Gastroesophageal sphincter (tissue), 4 donors: ENCODE data around the gene TMEM50A. TPM values are rescaled to one million over a fixed set of nuclear protein-coding genes. Genes with fewer than 3 reads are reported as not detected.
A peak's percentile ranks its signal among the peaks of the same experiment; 100 is the strongest.
"Not testable (repeated sequence)": the region's sequence is repeated elsewhere in the genome, so short reads cannot be mapped to it uniquely, and the experiment has no call there.

Experiments
- ATAC-seq: fragments of 150-250 bp; one replicate; pipeline ENCODE4 v1.9.1; 2016; ENCODE audit warnings: mild to moderate bottlenecking, moderate library complexity
- H3K27ac ChIP-seq, 4 donors: fragments of 200-600 bp; sonication (generic) in 3 of 4; 1 replicate in 3 of 4; 2 replicates in 1 of 4; pipeline ENCODE4 v1.5.1; 2016 to 2019
- H3K27me3 ChIP-seq: fragments of 200-600 bp; sonication (generic); one replicate; pipeline ENCODE4 v1.5.1; 2019
- H3K36me3 ChIP-seq, 2 donors: fragments of 200-600 bp; sonication (generic); one replicate each; pipeline ENCODE4 v1.5.1; 2019; ENCODE audit warnings: control low read depth in 1 of 2
- H3K4me1 ChIP-seq, 3 donors: fragments of 200-600 bp; sonication (generic); 1 replicate in 2 of 3; 2 replicates in 1 of 3; pipeline ENCODE4 v1.5.1; 2016 to 2019; ENCODE audit warnings: control low read depth in 2 of 3
- H3K4me3 ChIP-seq, 2 donors: fragments of 200-600 bp; sonication (generic); one replicate each; pipeline ENCODE4 v1.5.1; 2019; ENCODE audit warnings: mild to moderate bottlenecking in 1 of 2, moderate library complexity in 1 of 2
- H3K9me3 ChIP-seq, 3 donors: fragments of 200-600 bp; sonication (generic); one replicate each; pipeline ENCODE4 v1.5.1; 2017 to 2019; ENCODE audit warnings: control low read depth in 2 of 3
- CTCF ChIP-seq, 4 experiments: fragments of 200-600 bp in 2 of 4; fragments of 450-650 bp in 2 of 4; sonication (generic) in 1 of 4; IDR thresholded peaks; one replicate each; pipeline ENCODE4 v1.5.1; 2017 to 2019; ENCODE audit warnings: antibody characterized with exemption in 4 of 4, mild to moderate bottlenecking in 2 of 4, moderate library complexity in 2 of 4
- EP300 ChIP-seq: sonication (generic); formaldehyde crosslinking; IDR thresholded peaks from one replicate; pipeline ENCODE4 v1.6.1; 2017; ENCODE audit warnings: antibody characterized with exemption, mild to moderate bottlenecking
- POLR2A ChIP-seq, 2 donors: fragments of 450-650 bp; IDR thresholded peaks; one replicate each; pipeline ENCODE4 v1.6.1; 2017; ENCODE audit warnings: antibody characterized with exemption in 2 of 2, mild to moderate bottlenecking in 2 of 2, moderate library complexity in 1 of 2
- POLR2AphosphoS5 ChIP-seq: sonication (generic); formaldehyde crosslinking; IDR thresholded peaks from one replicate; pipeline ENCODE4 v1.6.1; 2017; ENCODE audit warnings: antibody characterized with exemption
- WGBS, 2 donors: methylation state at CpG; one replicate each; pipeline ENCODE4 v1.1.5; 2018; ENCODE audit warnings: low coverage in 1 of 2; 5-methylcytosine and 5-hydroxymethylcytosine counted together
- total RNA-seq, 4 donors: library from RNA; depleted of rRNA; stranded (reverse); fragments of >200 nt; gene quantifications; one replicate each; pipeline ENCODE4 v1.1.0, GENCODE V29; 2016

The TMEM50A gene
- 100 to 1,000 TPM in 1 of 4 donors, 10 to 100 TPM in 3; 82.6 to 170 (median 88.8) TPM for total RNA-seq

DNA sequence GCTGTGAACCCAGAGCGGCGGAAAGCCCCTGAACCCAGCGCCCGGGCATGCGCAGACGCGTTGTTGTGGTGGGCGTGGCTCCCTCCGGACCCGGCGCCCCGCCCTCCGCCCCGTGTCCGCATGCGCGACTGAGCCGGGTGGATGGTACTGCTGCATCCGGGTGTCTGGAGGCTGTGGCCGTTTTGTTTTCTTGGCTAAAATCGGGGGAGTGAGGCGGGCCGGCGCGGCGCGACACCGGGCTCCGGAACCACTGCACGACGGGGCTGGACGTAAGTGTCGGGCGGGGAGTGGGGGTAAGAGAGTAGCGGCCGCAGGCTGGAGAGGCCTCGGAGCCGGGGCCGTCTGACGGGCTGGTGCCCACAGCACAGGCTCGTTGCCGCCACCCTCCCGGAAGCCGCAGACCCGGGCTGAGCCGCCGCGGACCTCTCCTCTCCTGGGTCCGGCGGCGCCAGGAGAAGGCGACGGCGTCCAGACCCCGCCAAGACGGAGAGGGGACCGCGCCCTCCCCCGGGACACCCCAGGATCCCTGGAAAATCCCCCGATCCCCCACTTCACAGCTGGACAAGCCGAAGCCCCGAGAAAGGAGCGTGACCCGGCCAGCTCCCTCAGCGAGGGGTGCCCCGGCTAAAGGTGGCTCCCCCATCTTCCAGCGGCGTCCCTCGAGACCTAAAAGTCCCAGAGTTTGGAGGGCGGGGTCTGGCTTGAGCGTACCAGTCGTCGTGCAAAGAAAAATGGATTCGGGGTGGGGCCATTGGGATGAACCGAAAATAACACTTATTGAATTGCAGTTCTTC, at the start of gene TMEM50A:
Gene TMEM50A, plus strand, starts transcription at position 147 of the 794 bp plus-strand sequence. CDS start 2,153 bp downstream, outside the sequence.
- WGBS, 2 donors = 0% methylated on average over 4 of the region's 75 CpGs; no CpG with 5 or more reads in 1 of the 2 donors
- H3K9me3 ChIP-seq = no peaks in the 10 kb centered on the region
- no peaks in the 10 kb centered on the region for H3K27me3 ChIP-seq
- no peak for TF ChIP-seq CTCF (IDR thresholded peaks at IDR 0.05)
- peak; percentile 73 to 79 for TF ChIP-seq POLR2A (IDR thresholded peaks at IDR 0.05)
- no peak for TF ChIP-seq EP300
- peak; percentile 72 for TF ChIP-seq POLR2AphosphoS5
- peak; percentile 97 for ATAC-seq
- H3K27ac ChIP-seq = peak within 1 kb of the TSS; percentile 96 to 99 (median 98)
- H3K4me1 ChIP-seq = peaks cover 5 to 30% (median 11%) of the 10 kb centered on the region in 3 donors
- H3K4me3 ChIP-seq = peak within 1 kb of the TSS; percentile 96 to 99
- peaks cover 0 to 7% of the 10 kb centered on the region in 2 donors for H3K36me3 ChIP-seq

DNA sequence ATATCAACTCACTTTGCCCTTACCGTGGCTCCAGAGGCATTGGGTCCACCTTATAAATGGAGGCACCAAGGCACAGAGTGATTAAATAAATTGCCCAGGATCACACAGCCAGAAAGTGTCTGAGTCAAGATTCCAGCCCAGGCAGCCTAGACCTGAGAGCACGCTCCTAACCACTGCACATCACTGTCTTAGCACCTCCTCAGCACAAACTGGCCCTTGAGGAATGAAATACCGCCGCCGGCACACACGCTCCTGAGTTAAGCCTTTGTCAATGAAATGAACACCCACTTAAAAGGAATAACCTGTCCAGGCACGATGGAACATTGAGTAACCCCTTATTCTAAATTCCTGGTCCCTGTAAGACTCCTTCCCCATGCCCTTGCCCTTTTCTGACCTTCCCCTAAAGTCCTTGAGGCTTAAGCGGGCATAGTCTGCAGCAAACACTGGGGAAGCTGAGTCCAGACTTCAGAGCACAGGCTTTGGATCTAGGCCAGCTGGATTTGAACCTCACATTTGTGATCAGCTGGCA, 49.5 kb upstream of the TMEM50A start:
- H3K27me3 ChIP-seq, ATAC-seq, H3K36me3 ChIP-seq, H3K4me1 ChIP-seq, H3K9me3 ChIP-seq, H3K4me3 ChIP-seq, H3K27ac ChIP-seq: not testable (repeated sequence)
- no CpG with 5 or more reads among the region's 8 CpGs for WGBS, 2 donors

DNA sequence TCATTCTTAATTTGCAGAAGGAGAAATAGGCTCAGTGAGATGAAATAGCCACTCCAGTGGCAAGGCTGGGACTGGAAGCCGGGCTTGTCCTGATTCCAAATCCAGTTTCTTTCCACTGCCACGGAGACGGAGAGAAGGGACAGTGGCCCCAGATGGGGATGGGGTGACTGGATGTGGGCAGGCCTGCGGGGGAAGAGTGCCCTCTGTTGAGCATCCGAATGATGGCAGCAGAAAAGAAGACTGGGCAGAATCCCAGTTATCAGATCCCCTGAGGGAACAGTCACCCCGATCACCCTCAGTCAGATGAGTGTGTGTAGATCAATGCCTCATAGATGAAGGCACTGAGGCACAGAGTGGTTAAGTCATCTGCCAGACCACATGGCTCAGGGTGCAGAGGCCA, 48.1 kb upstream of the TMEM50A start:
- 20% methylated on average over 1 of the region's 6 CpGs; no CpG with 5 or more reads in 1 of the 2 donors for WGBS, 2 donors
- not testable (repeated sequence) for H3K36me3 ChIP-seq, H3K4me3 ChIP-seq, ATAC-seq, H3K27ac ChIP-seq, H3K27me3 ChIP-seq, H3K9me3 ChIP-seq, H3K4me1 ChIP-seq
- peak in 1 of 4 experiments; percentile 14 for TF ChIP-seq CTCF (IDR thresholded peaks at IDR 0.05)

- H3K4me3 ChIP-seq, H3K27me3 ChIP-seq, H3K27ac ChIP-seq, H3K9me3 ChIP-seq, ATAC-seq, H3K36me3 ChIP-seq, H3K4me1 ChIP-seq: not testable (repeated sequence)
- 72 to 80% methylated on average over 1 to 2 of the region's 2 CpGs for WGBS, 2 donors
These were observed 44.7 kb upstream of the TMEM50A start for GRCh38 chr1:25293426-25293825.

DNA sequence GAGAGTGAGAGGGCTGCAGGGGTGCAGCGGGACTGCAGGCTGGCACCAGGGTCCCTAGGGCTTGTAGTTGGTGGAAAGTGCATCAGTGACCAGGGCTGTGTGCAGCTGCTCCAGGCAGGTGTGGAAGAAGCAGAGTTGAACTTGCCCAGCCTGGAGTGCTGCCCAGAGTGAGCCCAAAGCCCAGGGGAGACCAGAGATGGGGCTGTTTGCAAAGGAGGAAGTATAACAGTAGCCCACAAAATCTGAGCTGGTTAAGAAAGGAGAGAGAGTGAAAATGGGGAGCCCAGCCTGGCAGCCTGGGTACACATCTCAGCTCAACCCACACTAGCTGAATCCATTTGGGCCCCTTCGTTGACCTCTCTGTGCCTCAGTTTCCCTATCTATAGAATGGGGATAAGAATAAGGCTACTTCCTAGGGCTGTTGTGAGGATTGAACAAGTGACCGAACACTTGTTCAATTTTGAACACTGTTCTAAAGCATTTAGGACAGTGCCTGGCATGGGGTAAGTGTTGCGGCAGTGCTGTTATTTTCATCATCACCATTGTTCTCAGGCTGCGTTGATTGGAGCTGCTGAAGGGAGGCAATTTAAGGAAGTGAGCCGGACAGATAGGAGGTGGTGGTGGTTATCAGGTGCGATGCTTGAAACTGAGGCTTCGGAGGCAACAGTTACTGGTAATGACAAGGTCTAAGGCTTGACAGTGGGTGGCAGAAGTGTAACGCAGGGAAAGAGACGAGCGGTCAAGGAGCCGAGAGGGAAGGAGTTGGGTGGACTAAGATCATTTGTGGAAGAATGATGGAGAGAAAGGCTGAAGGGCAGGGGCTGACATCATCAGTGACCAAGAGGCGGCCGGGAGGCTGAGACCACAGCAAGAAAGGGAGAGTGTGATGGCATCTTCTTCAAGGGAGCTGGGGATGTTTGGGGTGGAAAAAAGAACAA, 43.0 kb upstream of the TMEM50A start:
- H3K27me3 ChIP-seq, H3K27ac ChIP-seq, H3K9me3 ChIP-seq, ATAC-seq, H3K36me3 ChIP-seq, H3K4me1 ChIP-seq, H3K4me3 ChIP-seq: not testable (repeated sequence)
- WGBS, 2 donors = 52 to 70% methylated on average over 2 to 3 of the region's 14 CpGs

- H3K27me3 ChIP-seq, H3K27ac ChIP-seq, H3K9me3 ChIP-seq, H3K4me1 ChIP-seq, H3K4me3 ChIP-seq, ATAC-seq, H3K36me3 ChIP-seq: not testable (repeated sequence)
- WGBS, 2 donors = 33% methylated on average over 1 of the region's 8 CpGs; no CpG with 5 or more reads in 1 of the 2 donors
These were observed 41.6 kb upstream of the TMEM50A start for GRCh38 chr1:25296501-25296900.

GRCh38 chr1:25300729-25301128, 37.4 kb upstream of the TMEM50A start:
- ATAC-seq, H3K27ac ChIP-seq: not testable (repeated sequence)
- WGBS, 2 donors = 82% methylated on average over 5 of the region's 9 CpGs; no CpG with 5 or more reads in 1 of the 2 donors

DNA sequence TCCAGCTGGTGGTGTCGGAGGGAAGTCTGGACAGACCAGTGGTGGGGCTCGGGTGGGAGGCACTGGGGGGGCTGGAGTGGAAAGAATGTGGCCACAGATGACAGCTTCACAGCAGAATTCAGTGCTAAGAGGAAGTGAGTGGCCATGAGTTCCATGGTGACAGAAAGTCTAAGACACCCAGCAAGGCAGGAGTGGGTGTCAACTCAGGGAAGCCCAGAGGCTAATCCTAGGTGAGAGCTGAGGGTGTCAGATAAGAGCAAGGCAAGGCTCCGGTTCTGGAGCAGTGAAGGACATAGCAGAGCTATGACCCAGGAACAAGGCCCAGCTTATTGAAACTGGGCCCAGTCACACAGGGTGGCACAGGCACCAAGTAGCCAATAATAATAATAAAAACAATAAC, 35.8 kb upstream of the TMEM50A start:
- H3K9me3 ChIP-seq, H3K27ac ChIP-seq, H3K27me3 ChIP-seq, H3K4me3 ChIP-seq, H3K4me1 ChIP-seq, ATAC-seq: not testable (repeated sequence)
- 63% methylated on average over 2 of the region's 3 CpGs; no CpG with 5 or more reads in 1 of the 2 donors for WGBS, 2 donors
- H3K36me3 ChIP-seq = peaks cover 0 to 23% of the 10 kb centered on the region in 2 donors

More at GRCh38 chr1:25300729-25301128, 37.4 kb upstream of the TMEM50A start:
- H3K36me3 ChIP-seq, H3K4me3 ChIP-seq, H3K27me3 ChIP-seq, H3K9me3 ChIP-seq, H3K4me1 ChIP-seq: not testable (repeated sequence)

DNA sequence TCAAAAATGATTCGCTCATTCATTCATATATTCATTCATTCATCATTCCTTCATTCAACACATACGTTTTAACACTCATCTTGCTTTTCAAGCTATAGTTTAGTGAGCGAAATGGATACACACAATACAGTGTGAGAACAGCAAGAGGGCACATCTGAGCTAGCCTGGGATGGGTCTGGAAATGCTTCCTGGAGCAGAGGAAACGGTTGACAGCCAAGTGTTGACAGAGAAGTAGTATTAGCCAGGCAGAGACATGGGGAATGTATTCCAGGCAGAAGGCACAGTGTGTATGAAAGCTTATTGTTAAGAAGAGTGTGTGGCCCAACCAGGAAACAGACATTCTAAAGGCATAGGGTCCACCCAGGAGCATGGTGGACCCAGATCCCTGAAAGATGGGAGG, 33.2 kb upstream of the TMEM50A start:
- WGBS, 2 donors = 58% methylated on average over 4 of the region's 4 CpGs; no CpG with 5 or more reads in 1 of the 2 donors
- H3K9me3 ChIP-seq, H3K27me3 ChIP-seq, ATAC-seq, H3K4me3 ChIP-seq, H3K27ac ChIP-seq, H3K4me1 ChIP-seq: not testable (repeated sequence)
- H3K36me3 ChIP-seq = peaks cover 0 to 23% of the 10 kb centered on the region in 2 donors

DNA sequence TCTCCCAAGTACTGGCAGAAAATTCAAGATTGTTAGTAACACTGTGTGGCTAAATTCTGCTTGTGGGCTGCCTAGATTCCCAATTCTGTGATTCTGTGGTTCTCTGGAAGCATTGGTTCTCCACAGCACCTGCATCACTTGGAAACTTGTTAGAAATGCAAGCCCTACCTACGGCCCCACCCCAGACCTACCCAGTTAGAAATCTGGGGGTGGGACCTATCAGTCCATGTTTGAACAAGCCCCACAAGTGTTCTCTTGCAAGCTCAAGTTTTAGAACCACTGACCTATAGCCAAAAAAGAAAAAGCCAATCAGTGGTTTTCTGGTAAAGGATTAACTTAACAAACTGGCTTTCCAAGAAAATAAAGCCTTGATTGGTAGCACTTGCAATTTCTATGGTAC, 30.0 kb upstream of the TMEM50A start:
- ATAC-seq, H3K27me3 ChIP-seq, H3K4me3 ChIP-seq, H3K27ac ChIP-seq, H3K4me1 ChIP-seq, H3K9me3 ChIP-seq: not testable (repeated sequence)
- H3K36me3 ChIP-seq = peaks cover 0 to 22% of the 10 kb centered on the region in 2 donors
- no CpG with 5 or more reads among the region's 1 CpG for WGBS, 2 donors
